ENCODE measurements around the gene AGBL3.

- TF ChIP-seq CTCF (IDR thresholded peaks at IDR 0.05; ENCODE audit: borderline replicate concordance, extremely low read depth, low read length, poor library complexity, severe bottlenecking), result no peak
- no peak for TF ChIP-seq EZH2 (IDR thresholded peaks at IDR 0.05; ENCODE audit: borderline replicate concordance, low read depth, low read length, severe bottlenecking)
Observed at GRCh38 chr7:135156290-135156689, 170.0 kb downstream of the AGBL3 start.

Data from DND-41 (cell line).